ENCODE results near the gene SMURF1.

SMURF1 gene

GRCh38 chr7:99098286-99098823 lies 45.6 kb downstream of the SMURF1 start:
- no peaks in the 10 kb centered on the region for H3K27me3 Mint-ChIP-seq (ENCODE audit: low read depth, poor library complexity)
- peaks cover 46% of the 10 kb centered on the region for H3K9me3 Mint-ChIP-seq
- H3K36me3 Mint-ChIP-seq (ENCODE audit: low read depth) = peaks cover 52% of the 10 kb centered on the region
- H3K4me3 Mint-ChIP-seq = no peak overlapping the region
- TF ChIP-seq, protein P1, sequence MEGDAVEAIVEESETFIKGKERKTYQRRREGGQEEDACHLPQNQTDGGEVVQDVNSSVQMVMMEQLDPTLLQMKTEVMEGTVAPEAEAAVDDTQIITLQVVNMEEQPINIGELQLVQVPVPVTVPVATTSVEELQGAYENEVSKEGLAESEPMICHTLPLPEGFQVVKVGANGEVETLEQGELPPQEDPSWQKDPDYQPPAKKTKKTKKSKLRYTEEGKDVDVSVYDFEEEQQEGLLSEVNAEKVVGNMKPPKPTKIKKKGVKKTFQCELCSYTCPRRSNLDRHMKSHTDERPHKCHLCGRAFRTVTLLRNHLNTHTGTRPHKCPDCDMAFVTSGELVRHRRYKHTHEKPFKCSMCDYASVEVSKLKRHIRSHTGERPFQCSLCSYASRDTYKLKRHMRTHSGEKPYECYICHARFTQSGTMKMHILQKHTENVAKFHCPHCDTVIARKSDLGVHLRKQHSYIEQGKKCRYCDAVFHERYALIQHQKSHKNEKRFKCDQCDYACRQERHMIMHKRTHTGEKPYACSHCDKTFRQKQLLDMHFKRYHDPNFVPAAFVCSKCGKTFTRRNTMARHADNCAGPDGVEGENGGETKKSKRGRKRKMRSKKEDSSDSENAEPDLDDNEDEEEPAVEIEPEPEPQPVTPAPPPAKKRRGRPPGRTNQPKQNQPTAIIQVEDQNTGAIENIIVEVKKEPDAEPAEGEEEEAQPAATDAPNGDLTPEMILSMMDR (IDR thresholded peaks at IDR 0.05) = no peak
- no peak overlapping the region for H3K27ac Mint-ChIP-seq
- peaks cover 10% of the 10 kb centered on the region for H3K4me1 Mint-ChIP-seq
- no peak for DNase-seq

DNA sequence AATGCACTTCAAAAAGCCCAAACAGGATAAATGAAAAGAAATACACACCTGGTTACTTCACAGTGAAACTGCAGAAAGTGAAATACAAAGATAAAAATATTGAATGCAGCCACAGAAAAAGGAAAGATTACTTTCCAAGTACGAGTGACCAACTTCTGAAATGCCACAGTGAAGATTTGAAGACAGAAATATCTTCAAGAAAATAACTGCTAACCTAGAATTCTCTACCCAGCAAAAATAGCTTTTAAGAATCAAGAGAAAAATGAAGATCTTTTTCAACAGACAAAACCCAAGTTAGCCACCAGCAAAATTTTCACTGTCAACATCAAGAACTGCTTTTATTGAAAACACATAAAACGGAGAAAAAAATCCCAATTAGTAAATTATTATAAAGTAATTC lies 46.2 kb downstream of the SMURF1 start:
- peaks cover 46% of the 10 kb centered on the region for H3K9me3 Mint-ChIP-seq
- H3K4me1 Mint-ChIP-seq = peaks cover 13% of the 10 kb centered on the region
- H3K36me3 Mint-ChIP-seq (ENCODE audit: low read depth) = peaks cover 52% of the 10 kb centered on the region
- no peak for DNase-seq
- H3K4me3 Mint-ChIP-seq = no peak overlapping the region
- TF ChIP-seq, protein P1 (IDR thresholded peaks at IDR 0.05) = no peak
- no peaks in the 10 kb centered on the region for H3K27me3 Mint-ChIP-seq (ENCODE audit: low read depth, poor library complexity)
- no peak overlapping the region for H3K27ac Mint-ChIP-seq

- H3K27ac Mint-ChIP-seq = no peak overlapping the region
- H3K27me3 Mint-ChIP-seq (ENCODE audit: low read depth, poor library complexity) = no peaks in the 10 kb centered on the region
- H3K4me1 Mint-ChIP-seq = peaks cover 18% of the 10 kb centered on the region
- DNase-seq = no peak
- H3K36me3 Mint-ChIP-seq (ENCODE audit: low read depth) = peaks cover 51% of the 10 kb centered on the region
- peaks cover 46% of the 10 kb centered on the region for H3K9me3 Mint-ChIP-seq
- TF ChIP-seq, protein P1 (IDR thresholded peaks at IDR 0.05) = no peak
- no peak overlapping the region for H3K4me3 Mint-ChIP-seq
Measured at GRCh38 chr7:99096124-99096887, 47.6 kb downstream of the SMURF1 start.

DNA sequence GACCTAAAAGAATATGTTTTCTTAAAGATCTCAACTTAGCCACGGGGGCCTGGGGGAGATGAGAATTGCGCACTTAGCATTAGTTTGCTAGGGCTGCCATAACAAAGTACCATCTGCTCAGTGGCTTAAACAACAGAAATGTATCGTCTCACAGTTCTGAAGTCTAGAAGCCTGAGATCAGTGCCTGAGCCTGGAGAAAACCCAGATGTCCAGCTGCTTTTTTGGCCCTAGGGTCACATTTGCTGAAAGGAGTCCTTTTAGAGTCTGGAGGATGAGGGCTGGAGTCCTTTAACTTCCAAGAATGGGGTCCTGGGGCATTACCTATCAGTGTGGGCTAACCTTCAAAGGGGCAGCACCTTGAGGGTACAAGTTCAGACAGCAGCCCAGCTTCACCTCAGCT lies 48.2 kb downstream of the SMURF1 start:
- TF ChIP-seq, protein P1 (IDR thresholded peaks at IDR 0.05) = no peak
- H3K27ac Mint-ChIP-seq = no peak overlapping the region
- peaks cover 44% of the 10 kb centered on the region for H3K9me3 Mint-ChIP-seq
- peaks cover 18% of the 10 kb centered on the region for H3K4me1 Mint-ChIP-seq
- H3K4me3 Mint-ChIP-seq = no peak overlapping the region
- H3K27me3 Mint-ChIP-seq (ENCODE audit: low read depth, poor library complexity) = no peaks in the 10 kb centered on the region
- no peak for DNase-seq
- H3K36me3 Mint-ChIP-seq (ENCODE audit: low read depth) = peaks cover 45% of the 10 kb centered on the region

GRCh38 chr7:99094401-99094800 lies 49.5 kb downstream of the SMURF1 start:
- TF ChIP-seq, protein P1 (IDR thresholded peaks at IDR 0.05) = no peak
- Mint-ChIP-seq H3K27me3 (ENCODE audit: low read depth, poor library complexity) (no peaks in the 10 kb centered on the region), H3K36me3 (ENCODE audit: low read depth) (peaks cover 37% of the 10 kb centered on the region), H3K4me1 (peaks cover 29% of the 10 kb centered on the region), H3K4me3 (no peak overlapping the region), H3K9me3 (peaks cover 33% of the 10 kb centered on the region), H3K27ac (no peak overlapping the region)
- DNase-seq = no peak
